OCI-LY7 (cell line): ENCODE measurements around the gene SMTN. TPM values are rescaled to one million over a fixed set of nuclear protein-coding genes. Genes with fewer than 3 reads are reported as not detected.

ENCODE experiments used
- BruUV-seq: library from RNA; stranded (reverse); fragments of 400-500 nt; replicated peaks from 2 replicates; lab custom pipeline; 2021; lab: Mats Ljungman, UMichigan
- CTCF ChIA-PET: fragments of 300-600 bp; sonication (Branson Sonifier 250); formaldehyde crosslinking; loops from one replicate; lab custom pipeline; 2022; ENCODE audit warnings: antibody characterized with exemption; ENCODE audit not compliant: unreplicated experiment; lab: Charles Lee
- POLR2A ChIA-PET: fragments of 300-600 bp; sonication (Branson Sonifier 250); formaldehyde crosslinking; loops from one replicate; lab custom pipeline; 2022; ENCODE audit warnings: antibody characterized with exemption; lab: Charles Lee
- DNase-seq: peaks from one replicate; pipeline ENCODE4 v3.0.0-alpha.2; 2015; ENCODE audit warnings: low spot score
- H2AFZ ChIP-seq: fragments of 200-600 bp; sonication (generic), shearing (Covaris generic); 2 replicates; pipeline ENCODE4 v1.6.1; 2014; ENCODE audit warnings: mild to moderate bottlenecking, antibody characterized with exemption, low read length, moderate library complexity
- H3K27ac ChIP-seq: fragments of 200-600 bp; sonication (generic); 2 replicates; pipeline ENCODE4 v1.5.1; 2014; ENCODE audit warnings: mixed run types, low read depth, mild to moderate bottlenecking, moderate library complexity, low read length, inconsistent platforms; ENCODE audit not compliant: poor library complexity, severe bottlenecking
- H3K36me3 ChIP-seq: fragments of 200-600 bp; sonication (generic); 2 replicates; pipeline ENCODE4 v1.6.1; 2014; ENCODE audit warnings: mild to moderate bottlenecking, antibody characterized with exemption, low read length, moderate library complexity, mixed read lengths; ENCODE audit not compliant: insufficient read depth
- H3K4me1 ChIP-seq: fragments of 200-600 bp; sonication (generic); 2 replicates; pipeline ENCODE4 v1.5.1; 2014; ENCODE audit warnings: mild to moderate bottlenecking, low read length; ENCODE audit not compliant: insufficient read depth, poor library complexity, severe bottlenecking
- H3K4me2 ChIP-seq: fragments of 200-600 bp; sonication (generic); 2 replicates; pipeline ENCODE4 v1.6.1; 2014; ENCODE audit warnings: mild to moderate bottlenecking, low read length
- H3K4me3 ChIP-seq: fragments of 200-600 bp; sonication (generic); 2 replicates; pipeline ENCODE4 v1.5.1; 2014; ENCODE audit warnings: mild to moderate bottlenecking, low read depth, low read length; ENCODE audit not compliant: poor library complexity, severe bottlenecking
- H3K79me2 ChIP-seq: fragments of 200-600 bp; sonication (generic); 2 replicates; pipeline ENCODE4 v1.6.1; 2016; ENCODE audit warnings: low read depth, mild to moderate bottlenecking, low read length, moderate library complexity, mixed read lengths; ENCODE audit not compliant: insufficient read depth
- H3K9me2 ChIP-seq: fragments of 200-600 bp; sonication (generic); 2 replicates; pipeline ENCODE4 v1.6.1; 2016; ENCODE audit warnings: mild to moderate bottlenecking, low read length, mixed read lengths; ENCODE audit not compliant: insufficient read depth
- H3K9me3 ChIP-seq: fragments of 200-600 bp; sonication (generic); 2 replicates; pipeline ENCODE4 v1.6.1; 2014; ENCODE audit warnings: mild to moderate bottlenecking, mixed run types, low read length, mixed read lengths
- H4K20me1 ChIP-seq: fragments of 200-600 bp; sonication (generic); 2 replicates; pipeline ENCODE4 v1.6.1; 2014; ENCODE audit warnings: mild to moderate bottlenecking, antibody characterized with exemption, low read length, moderate library complexity, mixed read lengths; ENCODE audit not compliant: insufficient read depth
- CTCF ChIP-seq: fragments of 200-600 bp; sonication (generic); conservative IDR thresholded peaks from 2 replicates; pipeline ENCODE4 v1.5.1; 2014; ENCODE audit warnings: mild to moderate bottlenecking, antibody characterized with exemption, low read length, moderate library complexity, mixed read lengths
- EZH2phosphoT487 ChIP-seq: fragments of 200-600 bp; sonication (generic); IDR thresholded peaks from 2 replicates; pipeline ENCODE4 v1.6.1; 2018; ENCODE audit warnings: low read depth, borderline replicate concordance, mild to moderate bottlenecking, mixed run types, antibody characterized with exemption, low read length, moderate library complexity, mixed read lengths
- intact Hi-C: fragments of 100-400 bp; cut with micrococcal nuclease; formaldehyde crosslinking; loops from one replicate; pipeline ENCODE4 v1.10.0; 2022; ENCODE audit not compliant: unreplicated experiment
- total RNA-seq, 2 experiments: library from RNA; depleted of rRNA in 1 of 2; stranded (reverse); fragments of >200 nt in 1 of 2; shearing (Covaris generic) in 1 of 2; gene quantifications; 2 replicates each; pipeline ENCODE4 v1.2.3, GENCODE V29; 2014 to 2022

SMTN gene
- total RNA-seq, 2 experiments from 2014 or later = 16.9 to 35.4 TPM

GRCh38 chr22:31097941-31098631, 17.0 kb downstream of the SMTN start:
- Histone ChIP-seq H3K27ac (no peak overlapping the region), H4K20me1 (no peaks in the 10 kb centered on the region), H2AFZ (no peak overlapping the region), H3K36me3 (no peaks in the 10 kb centered on the region), H3K4me2 (no peak overlapping the region), H3K9me2 (no peaks in the 10 kb centered on the region), H3K4me3 (no peak overlapping the region), H3K9me3 (no peaks in the 10 kb centered on the region), H3K79me2 (no peaks in the 10 kb centered on the region), H3K4me1 (no peaks in the 10 kb centered on the region)
- no peak for DNase-seq
- POLR2A ChIA-PET = no interaction called here
- no TSS peak for BruUV-seq
- CTCF ChIA-PET = no interaction called here
- intact Hi-C loops = no loop called here
- TF ChIP-seq CTCF (no peak), EZH2phosphoT487 (no peak)

GRCh38 chr22:31098632-31099110, 17.6 kb downstream of the SMTN start:
- H3K4me3 ChIP-seq = no peak overlapping the region
- no peaks in the 10 kb centered on the region for H3K36me3 ChIP-seq
- no peaks in the 10 kb centered on the region for H4K20me1 ChIP-seq
- no peak for TF ChIP-seq EZH2phosphoT487
- no peak for TF ChIP-seq CTCF
- DNase-seq = no peak
- no TSS peak for BruUV-seq
- no peaks in the 10 kb centered on the region for H3K9me2 ChIP-seq
- CTCF ChIA-PET = no interaction called here
- H2AFZ ChIP-seq = no peak overlapping the region
- no peak overlapping the region for H3K4me2 ChIP-seq
- POLR2A ChIA-PET = no interaction called here
- intact Hi-C loops = no loop called here
- H3K9me3 ChIP-seq = no peaks in the 10 kb centered on the region
- H3K27ac ChIP-seq = no peak overlapping the region
- no peaks in the 10 kb centered on the region for H3K79me2 ChIP-seq
- H3K4me1 ChIP-seq = no peaks in the 10 kb centered on the region

GRCh38 chr22:31099386-31099785, 18.3 kb downstream of the SMTN start:
- CTCF ChIA-PET = no interaction called here
- Histone ChIP-seq H3K79me2 (no peaks in the 10 kb centered on the region), H3K4me2 (no peak overlapping the region), H3K9me2 (no peaks in the 10 kb centered on the region), H4K20me1 (no peaks in the 10 kb centered on the region), H3K27ac (no peak overlapping the region), H3K36me3 (no peaks in the 10 kb centered on the region), H3K4me1 (no peaks in the 10 kb centered on the region), H3K4me3 (no peak overlapping the region), H2AFZ (no peak overlapping the region), H3K9me3 (no peaks in the 10 kb centered on the region)
- no peak for DNase-seq
- BruUV-seq = no TSS peak
- intact Hi-C loops = no loop called here
- POLR2A ChIA-PET = no interaction called here
- TF ChIP-seq CTCF (no peak), EZH2phosphoT487 (no peak)
